Anterior cingulate cortex (tissue), 58 donors: ENCODE results near the gene CYB561.

ENCODE experiments used
- DNase-seq, 58 donors: peaks; one replicate each; lab custom pipeline; 2025; lab: John Stamatoyannopoulos, UW

CYB561 gene

GRCh38 chr17:63445954-63446752, at the start of gene CYB561:
Gene CYB561 (minus strand): TSS chr17:63446306. CDS start chr17:63437547, 8,759 bp downstream.
- DNase-seq: peak in 40 of 58 donors; percentile 12 to 71 (median 32)

GRCh38 chr17:63495491-63495890, 49.4 kb upstream of the CYB561 start:
- DNase-seq: no peak

- DNase-seq: no peak
Measured at GRCh38 chr17:63494300-63494928, 48.3 kb upstream of the CYB561 start.

- no peak for DNase-seq
Measured at GRCh38 chr17:63493411-63493810, 47.3 kb upstream of the CYB561 start.

DNA sequence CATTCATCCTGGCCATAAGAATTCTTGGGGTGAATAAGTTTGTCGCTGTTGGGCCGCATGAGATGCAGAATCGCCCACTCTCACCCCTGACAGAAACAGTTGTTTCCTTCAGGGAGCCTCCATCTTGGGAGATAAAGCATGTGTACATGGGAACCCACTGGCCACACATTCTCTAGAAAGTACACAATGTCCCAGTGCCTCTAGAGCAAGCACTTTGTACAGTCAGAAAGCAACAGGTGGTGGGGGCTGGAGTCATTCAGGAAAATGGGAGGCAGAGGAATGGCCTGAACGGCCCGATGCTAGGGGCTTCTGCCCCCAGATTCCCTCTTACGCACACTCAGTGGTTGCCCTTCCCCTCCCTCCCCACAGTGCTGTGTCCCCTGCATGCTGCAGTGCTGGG, 46.8 kb upstream of the CYB561 start:
- no peak for DNase-seq

GRCh38 chr17:63491977-63492618, 46.0 kb upstream of the CYB561 start:
- DNase-seq: peak in 4 of 58 donors; percentile 7 to 48 (median 20)

DNA sequence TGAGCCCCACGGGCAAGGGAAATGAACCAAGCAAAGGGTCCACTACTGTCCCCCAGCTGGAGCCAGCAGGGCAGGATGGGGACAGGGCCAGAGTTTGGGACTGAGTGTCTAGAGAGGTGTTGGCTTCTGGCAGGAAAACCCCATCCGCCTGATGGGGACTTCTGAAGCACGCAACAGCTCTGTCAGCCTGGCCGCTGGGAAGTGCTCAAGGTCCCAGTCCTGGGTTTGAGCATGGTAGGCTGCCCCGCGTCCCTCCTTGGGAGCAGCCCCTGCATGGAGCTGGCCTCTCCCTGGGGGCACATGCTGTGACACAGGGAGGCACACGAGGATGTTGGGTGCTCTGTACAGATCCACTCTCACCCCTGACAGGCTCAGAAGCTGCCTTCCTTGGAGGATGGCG, 45.3 kb upstream of the CYB561 start:
- no peak for DNase-seq

- DNase-seq: no peak
Measured at GRCh38 chr17:63490858-63491400, 44.8 kb upstream of the CYB561 start.

DNA sequence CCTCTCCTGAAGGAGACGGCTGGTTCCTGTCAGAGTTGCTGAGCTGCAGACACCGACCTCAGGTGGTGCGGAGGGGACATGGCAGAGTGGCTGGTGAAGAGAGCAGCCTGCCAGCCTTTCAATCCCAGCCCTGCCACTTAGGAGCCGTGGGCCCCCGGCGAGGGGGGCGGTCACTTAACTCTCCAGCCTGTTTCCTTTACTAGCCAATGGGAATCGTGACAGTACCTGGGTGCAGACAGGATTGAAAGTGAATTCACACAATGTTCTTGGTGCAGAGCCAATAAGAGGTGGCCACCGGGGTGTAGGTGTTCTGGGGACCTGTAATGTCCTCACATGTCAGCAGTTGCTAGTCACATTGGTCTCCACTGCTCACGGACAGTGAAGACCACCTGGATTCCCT, 44.2 kb upstream of the CYB561 start:
- DNase-seq: no peak

GRCh38 chr17:63489291-63489690, 43.2 kb upstream of the CYB561 start:
- no peak for DNase-seq

DNA sequence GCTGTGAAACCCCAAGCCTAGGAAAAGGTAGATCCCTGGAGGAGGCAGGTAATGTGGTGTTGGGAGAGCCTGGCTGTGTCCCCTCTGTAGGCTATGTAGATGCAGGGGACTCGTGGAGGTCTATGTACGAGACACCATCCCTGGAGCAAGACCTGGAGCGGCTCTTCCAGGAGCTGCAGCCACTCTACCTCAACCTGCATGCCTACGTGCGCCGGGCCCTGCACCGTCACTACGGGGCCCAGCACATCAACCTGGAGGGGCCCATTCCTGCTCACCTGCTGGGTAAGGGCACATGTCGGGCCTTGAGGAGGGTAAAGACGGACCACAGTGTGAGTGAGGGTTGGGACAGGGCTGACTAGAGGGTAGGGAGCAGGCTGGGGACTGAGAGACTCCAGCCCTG, 42.7 kb upstream of the CYB561 start:
- no peak for DNase-seq

DNA sequence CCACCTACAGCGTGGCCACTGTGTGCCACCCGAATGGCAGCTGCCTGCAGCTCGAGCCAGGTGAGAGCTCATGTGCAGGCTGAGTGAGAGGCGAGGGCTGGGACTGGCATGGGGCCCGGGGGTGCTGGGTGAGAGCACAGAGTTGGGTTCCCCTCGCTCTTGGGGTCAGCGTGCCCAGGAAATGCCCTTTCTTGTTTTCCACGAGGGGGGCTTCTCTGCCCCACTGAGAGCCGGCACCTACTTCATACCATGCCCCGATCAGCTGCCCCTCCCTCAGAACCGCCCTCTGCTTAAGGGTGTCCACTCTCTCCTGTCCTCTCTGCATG, 40.9 kb upstream of the CYB561 start:
- no peak for DNase-seq

GRCh38 chr17:63486317-63487013, 40.4 kb upstream of the CYB561 start:
- no peak for DNase-seq

GRCh38 chr17:63483655-63484575, 37.8 kb upstream of the CYB561 start:
- no peak for DNase-seq

GRCh38 chr17:63483038-63483437, 36.9 kb upstream of the CYB561 start:
- DNase-seq: no peak

GRCh38 chr17:63482509-63482908, 36.4 kb upstream of the CYB561 start:
- no peak for DNase-seq

- DNase-seq: no peak
Measured at GRCh38 chr17:63481488-63481870, 35.4 kb upstream of the CYB561 start.

DNA sequence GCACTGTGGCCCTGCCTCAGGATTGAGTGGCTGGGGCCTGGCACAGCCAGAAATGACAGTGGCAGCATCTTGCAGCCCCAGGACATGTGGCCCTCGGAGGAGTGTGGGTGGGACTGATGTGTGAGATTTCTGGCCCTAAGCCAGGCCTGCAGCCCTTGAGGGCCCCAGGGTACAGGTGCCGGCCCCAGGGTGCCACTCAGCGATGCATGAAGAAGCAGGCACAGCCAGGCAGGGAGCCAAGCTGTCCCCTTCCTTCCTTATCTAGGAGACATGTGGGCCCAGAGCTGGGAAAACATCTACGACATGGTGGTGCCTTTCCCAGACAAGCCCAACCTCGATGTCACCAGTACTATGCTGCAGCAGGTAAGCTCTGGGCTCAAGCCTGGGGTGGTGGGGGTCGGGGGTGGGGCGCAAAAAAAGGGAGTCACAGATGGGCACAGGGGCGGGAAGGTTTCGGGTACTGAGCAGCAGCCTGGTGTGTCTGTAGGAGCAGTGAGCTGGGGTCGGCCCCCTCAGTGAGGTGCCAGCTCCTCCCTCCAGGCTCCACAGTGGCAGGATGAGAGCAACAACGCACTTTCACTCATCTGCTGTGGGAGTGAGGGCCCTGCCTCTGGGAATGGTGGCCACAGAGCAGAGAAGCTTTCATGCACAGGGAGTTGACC, 34.9 kb upstream of the CYB561 start:
- no peak for DNase-seq

DNA sequence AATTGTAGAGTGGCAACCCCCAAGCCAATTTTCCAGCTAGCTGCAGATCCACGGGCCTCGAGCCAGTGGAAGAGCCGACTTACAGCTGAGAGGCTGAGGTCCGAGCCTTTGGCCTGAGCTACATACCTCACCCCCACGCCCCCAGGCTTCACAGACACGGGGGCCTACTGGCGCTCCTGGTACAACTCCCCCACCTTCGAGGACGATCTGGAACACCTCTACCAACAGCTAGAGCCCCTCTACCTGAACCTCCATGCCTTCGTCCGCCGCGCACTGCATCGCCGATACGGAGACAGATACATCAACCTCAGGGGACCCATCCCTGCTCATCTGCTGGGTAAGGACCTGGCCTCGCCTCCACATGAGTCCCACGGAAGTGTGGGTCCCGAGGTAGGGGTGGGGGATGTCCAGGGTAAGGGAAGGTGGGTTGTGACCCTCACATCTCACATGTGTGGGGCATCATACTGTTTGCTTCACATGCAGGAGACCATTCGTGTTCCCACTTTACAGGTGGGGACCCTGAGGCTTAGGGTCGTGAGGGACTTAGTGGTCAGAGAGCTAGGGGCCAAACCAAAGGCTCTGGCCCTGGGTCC, 34.2 kb upstream of the CYB561 start:
- no peak for DNase-seq
